DMS79 treated with DMSO at 0.1 percent for 48 hours (cell line): Measurements from ENCODE around the gene ZNF385B.

Experiments
- DNase-seq: peaks from one replicate; lab custom pipeline; 2025; lab: John Stamatoyannopoulos, UW

ZNF385B gene

GRCh38 chr2:179440642-179441251 is 420.7 kb downstream of the ZNF385B start:
- DNase-seq, result no peak

GRCh38 chr2:179438654-179439053 is 422.8 kb downstream of the ZNF385B start:
- DNase-seq, result no peak

GRCh38 chr2:179437430-179437829 is 424.0 kb downstream of the ZNF385B start:
- DNase-seq, result no peak

GRCh38 chr2:179435566-179435965 is 425.8 kb downstream of the ZNF385B start:
- DNase-seq, result no peak

GRCh38 chr2:179435000-179435399 is 426.4 kb downstream of the ZNF385B start:
- no peak for DNase-seq

GRCh38 chr2:179434357-179434756 is 427.1 kb downstream of the ZNF385B start:
- DNase-seq, result no peak

- DNase-seq, result no peak
Measured at GRCh38 chr2:179432751-179433150, 428.7 kb downstream of the ZNF385B start.

GRCh38 chr2:179429597-179429996 is 431.8 kb downstream of the ZNF385B start:
- DNase-seq, result no peak

- DNase-seq, result no peak
Measured at GRCh38 chr2:179429060-179429471, 432.3 kb downstream of the ZNF385B start.

- no peak for DNase-seq
Measured at GRCh38 chr2:179428649-179429048, 432.8 kb downstream of the ZNF385B start.

- no peak for DNase-seq
Measured at GRCh38 chr2:179427065-179427464, 434.3 kb downstream of the ZNF385B start.

GRCh38 chr2:179424571-179424970 is 436.8 kb downstream of the ZNF385B start:
- DNase-seq, result no peak

GRCh38 chr2:179422037-179422643 is 439.3 kb downstream of the ZNF385B start:
- DNase-seq, result peak; percentile 10

GRCh38 chr2:179417436-179417949 is 443.9 kb downstream of the ZNF385B start:
- DNase-seq, result peak; percentile 33

- DNase-seq, result no peak
Measured at GRCh38 chr2:179412112-179412511, 449.3 kb downstream of the ZNF385B start.

GRCh38 chr2:179410552-179411356 is 450.7 kb downstream of the ZNF385B start:
- DNase-seq, result peak; percentile 5

GRCh38 chr2:179403624-179404023 is 457.8 kb downstream of the ZNF385B start:
- no peak for DNase-seq

- DNase-seq, result no peak
Measured at GRCh38 chr2:179393481-179393880, 467.9 kb downstream of the ZNF385B start.
